HG03108 (cell line): Measurements from ENCODE around the gene UBE2L3.
"Not testable (repeated sequence)": the region's sequence is repeated elsewhere in the genome, so short reads cannot be mapped to it uniquely, and the experiment has no call there.

Source experiments
- ATAC-seq: cut with Tn5 transposase; IDR thresholded peaks from one replicate; pipeline ENCODE4 v1.9.1; 2021; ENCODE audit warnings: moderate library complexity; ENCODE audit not compliant: unreplicated experiment

Gene UBE2L3

GRCh38 chr22:21626073-21626734 is 58.7 kb downstream of the UBE2L3 start:
- no peak for ATAC-seq

GRCh38 chr22:21626735-21627469 is 59.4 kb downstream of the UBE2L3 start:
- no peak for ATAC-seq

GRCh38 chr22:21628386-21629254 is 61.1 kb downstream of the UBE2L3 start:
- ATAC-seq = no peak

GRCh38 chr22:21629255-21630149 is 62.0 kb downstream of the UBE2L3 start, which contains the start of gene YDJC:
Gene YDJC, minus strand, starts transcription at chr22:21630022. Its CDS starts 8 bp downstream, at chr22:21630014.
- ATAC-seq = peak; percentile 77

GRCh38 chr22:21631025-21631424 is 63.5 kb downstream of the UBE2L3 start:
- no peak for ATAC-seq

GRCh38 chr22:21632237-21632895 is 64.9 kb downstream of the UBE2L3 start, which contains the start of gene CCDC116:
Gene CCDC116, plus strand, starts transcription at chr22:21632760. Its CDS starts 422 bp downstream, at chr22:21633182.
- ATAC-seq = no peak

GRCh38 chr22:21632931-21633330 is 65.4 kb downstream of the UBE2L3 start:
- ATAC-seq = no peak

- no peak for ATAC-seq
Measured at GRCh38 chr22:21633481-21633880, 66.0 kb downstream of the UBE2L3 start.

GRCh38 chr22:21634081-21634480 is 66.6 kb downstream of the UBE2L3 start:
- no peak for ATAC-seq

GRCh38 chr22:21634844-21635243 is 67.3 kb downstream of the UBE2L3 start:
- no peak for ATAC-seq

- ATAC-seq = no peak
Measured at GRCh38 chr22:21635771-21636510, 68.4 kb downstream of the UBE2L3 start.

- ATAC-seq = no peak
Measured at GRCh38 chr22:21636629-21637218, 69.2 kb downstream of the UBE2L3 start.

- not testable (repeated sequence) for ATAC-seq
Measured at GRCh38 chr22:21637450-21637849, 69.9 kb downstream of the UBE2L3 start.

- no peak for ATAC-seq
Measured at GRCh38 chr22:21639359-21639758, 71.8 kb downstream of the UBE2L3 start.

GRCh38 chr22:21640810-21641209 is 73.3 kb downstream of the UBE2L3 start:
- no peak for ATAC-seq

GRCh38 chr22:21641417-21641788 is 73.9 kb downstream of the UBE2L3 start:
- ATAC-seq = no peak

- ATAC-seq = peak; percentile 87
Measured at GRCh38 chr22:21641789-21642583, 74.5 kb downstream of the UBE2L3 start, which contains the start of gene SDF2L1. Gene SDF2L1, plus strand, starts transcription at chr22:21642302. Its CDS starts 35 bp downstream, at chr22:21642337.
